ENCODE measurements around the gene GPAT3.

DNA sequence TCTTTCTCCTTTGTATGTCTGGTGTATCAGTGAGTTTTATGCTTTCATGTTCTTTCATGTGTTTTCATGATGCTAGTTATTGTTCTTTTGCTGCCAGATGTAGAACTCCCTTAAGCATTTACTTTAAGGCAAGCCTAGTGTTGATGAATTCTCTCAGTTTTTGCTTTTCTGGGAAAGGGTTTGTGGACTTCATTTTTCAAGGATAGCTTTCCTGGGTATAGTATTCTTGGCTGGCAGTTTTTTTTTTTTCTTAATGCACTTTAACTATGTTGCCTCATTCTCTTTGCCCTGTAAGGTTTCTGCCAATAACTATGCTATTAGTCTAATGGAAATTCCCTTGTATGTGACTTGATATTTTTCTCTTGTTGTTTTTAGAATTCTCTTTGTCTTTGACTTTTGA is 77.1 kb downstream of the GPAT3 start:
- TF ChIP-seq POLR2A (IDR thresholded peaks at IDR 0.05) (no peak), POLR2AphosphoS5 (IDR thresholded peaks at IDR 0.05) (no peak), EP300 (IDR thresholded peaks at IDR 0.05) (no peak)
- TF ChIP-seq, protein P1, sequence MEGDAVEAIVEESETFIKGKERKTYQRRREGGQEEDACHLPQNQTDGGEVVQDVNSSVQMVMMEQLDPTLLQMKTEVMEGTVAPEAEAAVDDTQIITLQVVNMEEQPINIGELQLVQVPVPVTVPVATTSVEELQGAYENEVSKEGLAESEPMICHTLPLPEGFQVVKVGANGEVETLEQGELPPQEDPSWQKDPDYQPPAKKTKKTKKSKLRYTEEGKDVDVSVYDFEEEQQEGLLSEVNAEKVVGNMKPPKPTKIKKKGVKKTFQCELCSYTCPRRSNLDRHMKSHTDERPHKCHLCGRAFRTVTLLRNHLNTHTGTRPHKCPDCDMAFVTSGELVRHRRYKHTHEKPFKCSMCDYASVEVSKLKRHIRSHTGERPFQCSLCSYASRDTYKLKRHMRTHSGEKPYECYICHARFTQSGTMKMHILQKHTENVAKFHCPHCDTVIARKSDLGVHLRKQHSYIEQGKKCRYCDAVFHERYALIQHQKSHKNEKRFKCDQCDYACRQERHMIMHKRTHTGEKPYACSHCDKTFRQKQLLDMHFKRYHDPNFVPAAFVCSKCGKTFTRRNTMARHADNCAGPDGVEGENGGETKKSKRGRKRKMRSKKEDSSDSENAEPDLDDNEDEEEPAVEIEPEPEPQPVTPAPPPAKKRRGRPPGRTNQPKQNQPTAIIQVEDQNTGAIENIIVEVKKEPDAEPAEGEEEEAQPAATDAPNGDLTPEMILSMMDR (IDR thresholded peaks at IDR 0.05), result no peak

Measured in upper lobe of left lung (tissue), 4 donors.